Raji (cell line): Measurements from ENCODE around the gene TBATA.

Source experiments
- POLR2A ChIP-seq: IDR thresholded peaks from 2 replicates; pipeline ENCODE4 v1.6.1; 2011; ENCODE audit warnings: low read depth, low read length, control low read depth; ENCODE audit not compliant: insufficient read depth

The TBATA gene

DNA sequence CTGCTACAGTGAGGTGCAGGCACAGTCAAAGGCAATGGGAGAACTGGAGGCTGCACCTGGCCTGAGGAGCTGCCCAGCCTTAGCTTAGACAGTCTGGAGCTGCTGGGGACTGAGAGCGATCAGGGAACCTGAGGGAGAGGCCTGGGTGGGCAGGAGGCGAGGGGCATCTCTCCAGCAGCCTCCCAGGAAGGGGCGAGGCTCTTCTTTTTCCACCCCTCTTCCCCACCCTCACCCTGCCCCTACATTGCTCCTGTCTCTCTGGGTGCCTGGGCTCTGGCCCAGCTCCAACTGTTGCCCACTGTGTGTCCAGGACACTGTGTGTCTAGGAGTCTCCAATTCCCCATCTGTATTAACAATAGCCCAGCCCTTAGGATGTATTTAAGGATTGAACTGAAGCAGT is 36.9 kb downstream of the TBATA start:
- no peak for TF ChIP-seq POLR2A

GRCh38 chr10:70747192-70747965 is 37.8 kb downstream of the TBATA start:
- no peak for TF ChIP-seq POLR2A

DNA sequence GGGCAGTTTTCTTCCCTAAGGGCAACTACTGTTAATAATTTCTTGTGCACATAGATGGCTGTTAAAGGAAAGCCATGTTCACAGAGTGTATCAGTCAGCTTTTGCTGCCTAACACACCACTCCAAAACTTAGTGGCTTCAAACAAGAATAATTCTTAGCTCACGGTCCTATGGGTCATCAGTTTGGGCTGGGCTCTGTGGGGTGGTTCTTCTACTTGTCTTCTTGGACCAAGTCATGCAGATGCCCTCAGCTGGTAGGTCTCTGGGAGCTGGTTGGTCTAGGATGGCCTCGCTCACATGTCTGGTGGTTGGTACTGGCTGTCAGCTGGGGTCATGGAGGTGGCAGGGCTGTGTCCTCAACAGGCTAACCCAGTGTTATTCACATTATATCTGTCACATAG is 39.6 kb downstream of the TBATA start:
- no peak for TF ChIP-seq POLR2A

GRCh38 chr10:70744617-70745143 is 40.5 kb downstream of the TBATA start:
- TF ChIP-seq POLR2A = no peak

GRCh38 chr10:70743879-70744278 is 41.3 kb downstream of the TBATA start:
- no peak for TF ChIP-seq POLR2A

GRCh38 chr10:70743430-70743788 is 41.8 kb downstream of the TBATA start:
- TF ChIP-seq POLR2A = no peak

- TF ChIP-seq POLR2A = no peak
These were observed 42.4 kb downstream of the TBATA start for GRCh38 chr10:70742537-70743429.

GRCh38 chr10:70740406-70741288 is 44.5 kb downstream of the TBATA start:
- TF ChIP-seq POLR2A = no peak

GRCh38 chr10:70738761-70739121 is 46.4 kb downstream of the TBATA start:
- TF ChIP-seq POLR2A = no peak

- no peak for TF ChIP-seq POLR2A
These were observed 47.0 kb downstream of the TBATA start for GRCh38 chr10:70738006-70738760.

GRCh38 chr10:70737250-70737649 is 47.9 kb downstream of the TBATA start:
- no peak for TF ChIP-seq POLR2A

DNA sequence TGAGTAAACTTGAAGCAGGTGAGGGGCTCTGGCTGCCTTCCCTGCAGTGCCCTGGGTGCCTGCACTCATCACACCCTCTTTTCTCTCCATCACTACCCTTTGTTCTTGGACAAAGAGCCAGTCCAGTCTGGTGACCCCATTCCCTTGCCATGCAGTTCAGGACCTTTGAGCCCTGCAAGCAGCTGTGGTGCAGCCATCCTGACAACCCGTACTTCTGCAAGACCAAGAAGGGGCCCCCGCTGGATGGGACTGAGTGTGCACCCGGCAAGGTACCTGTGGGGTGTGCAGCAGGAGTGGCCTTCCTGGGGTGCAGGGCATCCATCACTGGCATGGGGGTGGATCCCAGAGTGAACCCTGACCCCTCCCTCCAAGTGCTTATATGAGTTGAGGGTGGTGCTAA is 48.7 kb downstream of the TBATA start:
- TF ChIP-seq POLR2A = no peak

DNA sequence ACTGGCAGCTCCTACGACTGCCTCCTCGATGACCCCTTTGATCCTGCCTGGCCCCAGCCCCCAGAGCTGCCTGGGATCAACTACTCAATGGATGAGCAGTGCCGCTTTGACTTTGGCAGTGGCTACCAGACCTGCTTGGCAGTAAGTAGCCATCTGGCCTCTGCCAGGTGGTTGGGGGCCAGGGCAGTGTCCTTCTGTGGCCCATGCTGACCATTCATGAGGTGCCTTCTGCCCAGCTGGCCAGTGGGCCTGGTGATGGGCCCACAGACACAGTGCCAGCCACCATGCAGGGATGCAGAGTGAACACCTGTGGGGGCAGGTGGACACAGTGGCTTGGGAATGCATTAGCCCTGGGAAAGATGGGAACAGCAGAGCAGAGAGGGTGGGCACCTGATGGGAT is 50.0 kb downstream of the TBATA start:
- no peak for TF ChIP-seq POLR2A

DNA sequence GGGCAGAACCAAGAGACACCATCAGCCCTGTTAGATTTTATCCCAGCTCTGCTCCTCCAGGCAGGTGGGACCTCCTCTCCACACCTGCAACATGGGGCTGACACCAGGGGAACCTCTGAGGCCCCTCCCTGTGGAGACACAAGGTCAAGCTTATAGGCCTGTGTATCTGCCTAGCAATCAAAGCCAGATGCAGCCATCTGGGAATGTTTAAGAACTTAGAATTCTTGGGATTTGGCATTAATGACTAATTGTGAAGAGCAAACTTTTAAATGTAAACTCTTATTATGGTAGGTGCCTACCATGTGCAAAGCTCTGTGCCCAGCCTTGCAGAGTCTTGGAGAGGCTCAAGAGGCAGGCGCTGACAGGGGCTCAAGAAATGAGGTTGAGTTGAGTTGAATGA is 52.1 kb downstream of the TBATA start:
- TF ChIP-seq POLR2A = no peak
